Measurements from ENCODE around the gene UBAP1.
"Not testable (repeated sequence)": the region's sequence is repeated elsewhere in the genome, so short reads cannot be mapped to it uniquely, and the experiment has no call there.

Gene UBAP1

GRCh38 chr9:34178436-34179212, at the start of gene UBAP1:
Gene UBAP1, plus strand, starts transcription at chr9:34179043. Its CDS starts 41,872 bp downstream, at chr9:34220915.
- peak; percentile 83 for DNase-seq (ENCODE audit: low read depth)

- no peak for DNase-seq (ENCODE audit: low read depth)
Measured at GRCh38 chr9:34131571-34131970, 47.3 kb upstream of the UBAP1 start.

- DNase-seq (ENCODE audit: low read depth) = no peak
Measured at GRCh38 chr9:34133436-34133949, 45.4 kb upstream of the UBAP1 start.

- no peak for DNase-seq (ENCODE audit: low read depth)
Measured at GRCh38 chr9:34134521-34134920, 44.3 kb upstream of the UBAP1 start.

- DNase-seq (ENCODE audit: low read depth) = not testable (repeated sequence)
Measured at GRCh38 chr9:34138644-34139043, 40.2 kb upstream of the UBAP1 start.

DNA sequence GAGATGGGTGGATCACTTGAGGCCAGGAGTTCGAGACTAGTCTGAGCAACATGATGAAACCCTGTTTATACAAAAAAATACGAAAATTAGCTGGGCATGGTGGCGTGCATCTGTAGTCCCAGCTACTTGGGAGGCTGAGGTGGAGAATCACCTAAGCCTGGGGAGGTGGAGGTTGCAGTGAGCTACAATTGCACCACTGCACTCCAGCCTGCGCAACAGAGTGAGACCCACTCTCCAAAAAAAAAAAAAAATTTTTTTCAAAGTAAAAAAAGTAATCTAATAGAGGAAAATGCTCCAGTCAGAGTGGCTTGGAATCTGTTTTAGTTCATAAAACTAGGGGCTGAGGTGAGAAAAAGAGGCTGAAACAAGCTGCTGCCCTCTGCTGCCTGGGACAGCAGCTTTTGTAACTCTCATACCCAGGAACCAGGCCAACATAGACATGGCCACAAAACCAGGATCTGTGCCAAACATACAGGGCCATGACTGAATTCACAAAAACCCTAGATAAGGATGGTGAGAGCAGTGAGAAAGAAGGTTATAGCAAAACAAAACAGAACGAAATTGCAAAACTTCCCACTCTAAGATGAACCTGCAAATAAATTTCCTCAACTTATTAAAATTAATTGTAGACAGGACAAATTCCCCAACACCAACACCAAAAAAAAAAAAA, 39.2 kb upstream of the UBAP1 start:
- no peak for DNase-seq (ENCODE audit: low read depth)

- no peak for DNase-seq (ENCODE audit: low read depth)
Measured at GRCh38 chr9:34140853-34141252, 38.0 kb upstream of the UBAP1 start.

DNA sequence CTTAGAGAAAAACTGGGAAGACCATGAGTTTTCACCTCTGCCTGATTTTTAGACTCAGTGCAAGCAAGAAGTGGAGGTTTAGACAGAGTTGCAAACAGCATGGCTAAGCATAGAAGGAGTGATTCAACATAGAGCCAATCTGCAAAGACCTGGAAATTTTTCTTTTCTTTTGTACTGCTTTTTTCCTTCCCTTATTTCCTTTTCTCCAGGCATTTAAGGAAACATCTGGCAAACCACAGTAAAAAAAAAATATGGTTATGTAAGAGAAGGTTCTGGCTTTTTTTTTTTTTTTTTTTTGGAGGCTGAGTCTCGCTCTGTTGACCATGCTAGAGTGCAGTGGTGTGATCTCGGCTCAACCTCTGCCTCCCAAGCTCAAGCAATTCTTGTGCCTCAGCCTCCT, 35.7 kb upstream of the UBAP1 start:
- DNase-seq (ENCODE audit: low read depth) = no peak

DNA sequence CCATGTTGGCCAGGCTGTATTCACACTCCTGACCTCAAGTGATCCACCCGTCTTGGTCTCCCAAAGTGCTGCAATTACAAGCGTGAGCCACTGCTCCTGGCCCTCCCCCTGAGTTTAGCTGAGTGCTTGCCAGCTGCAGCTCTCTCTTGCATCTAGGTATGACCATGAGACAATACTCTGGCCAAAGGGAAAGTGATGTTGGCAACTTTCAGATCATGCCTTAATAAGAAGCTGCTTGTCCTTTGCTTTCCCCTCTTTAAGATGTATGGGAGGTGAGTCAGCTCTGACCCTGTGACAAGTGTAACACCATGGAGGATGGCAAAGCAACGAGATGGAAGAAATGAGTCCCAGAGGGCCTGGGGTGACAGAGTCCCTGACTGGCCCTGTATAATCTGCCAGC, 33.7 kb upstream of the UBAP1 start:
- no peak for DNase-seq (ENCODE audit: low read depth)

GRCh38 chr9:34151398-34151797, 27.4 kb upstream of the UBAP1 start:
- no peak for DNase-seq (ENCODE audit: low read depth)

DNA sequence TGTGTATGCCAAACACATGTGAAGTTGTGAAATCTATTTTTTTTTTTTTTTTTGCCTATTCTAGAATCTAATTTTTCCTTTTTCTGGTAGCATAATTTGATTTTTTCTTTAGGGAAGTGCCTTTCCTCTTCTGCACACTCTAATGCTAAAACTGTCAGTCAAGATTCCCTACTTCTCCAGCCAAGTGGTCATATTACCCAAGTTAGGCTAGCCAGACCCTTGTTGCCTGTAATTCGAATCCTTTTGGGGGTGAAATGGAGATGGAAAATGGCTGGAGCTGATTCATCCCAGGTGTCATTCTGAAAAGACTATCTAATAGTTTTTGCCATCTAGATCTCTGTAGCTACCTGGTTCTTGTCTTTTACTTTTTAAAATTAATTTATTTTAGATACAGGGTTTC, 24.8 kb upstream of the UBAP1 start:
- DNase-seq (ENCODE audit: low read depth) = no peak

GRCh38 chr9:34157318-34157717, 21.5 kb upstream of the UBAP1 start:
- no peak for DNase-seq (ENCODE audit: low read depth)

DNA sequence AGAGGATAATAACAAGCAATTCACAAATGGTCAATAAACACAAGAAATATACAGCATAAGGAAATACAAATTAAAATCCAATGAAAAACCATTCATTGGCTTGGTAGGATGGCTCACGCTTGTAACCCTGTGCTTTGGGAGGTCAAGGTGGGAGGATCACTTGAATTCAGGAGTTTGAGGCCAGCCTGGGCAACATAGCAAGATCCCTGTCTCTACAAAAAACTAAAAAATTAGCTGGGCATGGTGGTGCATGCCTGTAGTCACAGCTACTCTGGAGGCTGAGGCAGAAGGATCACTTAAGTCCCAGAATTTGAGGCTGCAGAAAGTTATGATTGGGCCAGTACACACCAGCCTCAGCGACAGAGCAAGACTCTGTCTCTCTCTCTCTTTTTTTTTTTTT, 20.9 kb upstream of the UBAP1 start:
- no peak for DNase-seq (ENCODE audit: low read depth)

DNA sequence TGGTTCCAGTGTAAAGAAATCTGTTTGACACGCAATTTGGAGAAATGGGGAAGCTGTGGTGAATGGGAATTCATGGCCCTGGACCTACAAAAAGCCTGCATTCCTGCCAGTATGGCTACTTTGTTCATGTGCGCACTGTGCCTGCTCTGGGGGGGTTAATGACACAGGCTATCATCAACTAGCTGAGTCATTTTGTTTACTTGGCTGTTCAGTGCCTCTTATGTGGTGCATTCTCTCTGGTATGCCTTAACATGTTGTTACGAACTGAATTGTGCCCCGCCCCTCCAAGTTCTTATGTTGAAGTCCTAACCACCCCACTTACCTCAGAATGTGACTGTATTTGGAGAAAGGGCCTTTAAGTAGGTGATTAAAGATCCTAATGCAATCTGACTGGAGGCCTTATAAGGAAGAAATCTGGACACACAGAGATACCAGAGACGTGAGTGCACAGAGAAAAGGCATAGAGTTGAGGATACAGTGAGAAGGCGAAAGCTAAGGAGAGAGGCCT, 20.4 kb upstream of the UBAP1 start:
- no peak for DNase-seq (ENCODE audit: low read depth)

DNA sequence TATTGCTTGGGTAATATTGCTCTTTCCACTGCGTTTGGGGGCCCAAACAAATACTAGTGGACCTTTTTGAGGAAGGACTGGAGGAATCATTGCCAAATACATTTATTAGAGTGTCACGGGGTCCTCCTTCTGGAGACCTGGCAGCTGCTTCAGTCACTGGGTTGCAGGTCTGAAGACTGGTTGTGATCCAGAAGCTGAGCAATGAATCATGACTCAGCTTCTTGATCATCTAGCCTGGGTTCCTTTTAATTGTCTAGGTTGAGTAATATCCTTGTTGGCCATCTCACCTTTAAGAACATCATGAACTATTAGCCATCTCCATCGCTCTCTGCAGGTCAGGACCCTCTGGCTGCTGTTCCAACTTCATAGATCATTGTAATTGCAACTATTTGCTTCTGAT, 15.4 kb upstream of the UBAP1 start:
- no peak for DNase-seq (ENCODE audit: low read depth)

DNA sequence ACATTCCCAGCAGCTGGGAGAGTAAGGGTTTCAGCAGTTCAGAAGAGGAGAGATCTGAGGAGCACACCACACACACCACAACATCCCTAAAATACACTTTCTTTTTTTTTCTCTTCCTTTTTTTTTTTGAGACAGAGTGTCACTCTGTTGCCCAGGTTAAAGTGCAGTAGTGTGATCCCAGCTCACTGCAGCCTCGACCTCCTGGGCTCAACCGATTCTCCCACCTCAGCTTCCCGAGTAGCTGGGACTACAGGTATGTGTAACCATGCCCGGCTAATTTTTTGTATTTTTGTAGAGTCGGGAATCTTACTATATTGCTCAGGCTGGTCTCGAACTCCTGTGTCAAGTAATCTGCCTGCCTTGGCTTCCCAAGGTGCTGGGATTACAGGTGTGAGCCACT, 9.7 kb upstream of the UBAP1 start:
- DNase-seq (ENCODE audit: low read depth) = no peak

DNA sequence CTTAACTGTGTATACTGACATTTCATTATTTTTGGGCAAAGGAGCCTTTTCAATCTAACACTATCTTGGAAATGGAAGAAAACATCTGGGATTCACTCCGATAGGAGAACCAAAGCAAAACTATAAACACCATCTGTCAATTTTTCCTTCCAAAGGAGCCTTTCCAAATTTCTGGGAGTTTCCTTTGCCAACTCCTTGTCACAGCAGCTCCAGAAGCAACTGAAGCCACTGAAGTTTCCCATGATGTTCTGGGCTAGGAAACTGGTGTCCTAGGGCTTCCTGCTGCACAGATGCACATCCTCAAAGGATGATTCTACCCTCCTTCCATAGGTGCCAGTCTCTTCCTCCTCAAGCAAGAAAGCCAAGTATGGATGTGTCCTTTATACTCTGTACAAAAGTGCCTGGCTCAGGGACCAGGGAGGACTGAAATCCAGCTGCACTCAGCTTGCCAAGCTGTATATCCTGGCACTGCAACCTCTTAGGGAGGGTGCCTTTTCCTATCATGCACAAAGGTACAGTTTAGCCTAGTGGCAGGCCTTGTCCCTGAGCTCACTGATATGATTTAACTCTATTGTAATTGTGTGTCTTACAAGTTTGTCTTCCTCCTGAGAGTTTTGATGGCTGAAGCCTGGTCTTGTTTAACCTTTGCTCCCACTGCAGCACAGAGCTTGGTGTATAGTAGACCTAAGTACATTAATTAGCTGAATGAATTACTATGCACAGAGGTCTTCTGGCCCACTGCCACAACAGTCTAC, 8.4 kb upstream of the UBAP1 start:
- no peak for DNase-seq (ENCODE audit: low read depth)

DNA sequence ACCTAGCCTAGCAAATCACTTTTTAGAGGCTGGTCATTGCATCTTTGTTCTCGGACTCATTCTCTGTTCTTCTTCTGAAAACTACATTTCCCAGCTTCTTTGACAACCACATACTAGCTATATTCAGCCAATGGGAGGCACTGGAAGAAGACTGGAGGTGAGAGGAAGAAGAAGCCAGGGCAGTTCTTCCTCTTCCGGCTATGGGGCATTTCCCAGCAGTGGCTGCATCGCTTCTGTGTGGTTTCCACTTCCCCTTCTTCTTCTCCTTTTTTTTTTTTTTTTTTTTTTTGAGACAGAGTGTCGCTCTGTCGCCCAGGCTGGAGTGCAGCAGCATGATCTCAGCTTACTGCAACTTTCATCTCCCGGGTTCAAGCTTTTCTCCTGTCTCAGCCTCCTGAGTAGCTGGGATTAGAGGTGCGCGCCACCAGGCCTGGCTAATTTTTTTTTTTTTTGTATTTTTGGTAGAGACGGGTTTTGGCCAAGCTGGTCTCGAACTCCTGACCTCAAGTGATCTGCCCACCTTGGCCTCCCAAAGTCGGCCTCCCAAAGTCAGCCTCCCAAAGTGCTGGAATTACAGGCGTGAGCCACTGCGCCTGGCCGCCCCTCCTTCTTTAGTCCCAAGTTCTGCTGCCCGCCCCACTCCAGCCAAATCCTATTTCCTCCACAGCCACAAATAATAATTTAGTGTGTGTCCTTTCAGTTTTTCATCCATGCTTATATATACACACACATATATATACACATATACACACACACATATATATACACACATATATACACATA, 6.9 kb upstream of the UBAP1 start:
- DNase-seq (ENCODE audit: low read depth) = no peak

DNA sequence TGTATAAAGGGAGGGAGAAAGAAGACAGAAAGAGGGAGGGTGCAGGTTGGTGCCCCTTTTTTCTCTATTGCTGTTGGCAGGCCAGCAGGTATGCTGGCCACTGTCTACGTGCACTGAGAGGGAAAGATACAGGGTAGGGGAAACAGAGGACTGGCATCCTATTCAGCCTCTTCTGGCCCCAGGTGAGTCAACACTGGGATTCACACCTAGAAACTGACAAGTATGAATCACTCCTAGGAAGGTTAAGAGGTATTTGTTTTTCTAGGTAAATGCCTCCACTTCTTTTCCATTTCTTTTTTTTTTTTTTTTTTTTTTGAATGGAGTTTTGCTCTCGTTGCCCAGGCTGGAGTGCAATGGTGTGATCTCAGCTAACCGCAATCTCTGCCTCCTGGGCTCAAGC, 2.8 kb upstream of the UBAP1 start:
- DNase-seq (ENCODE audit: low read depth) = no peak

DNA sequence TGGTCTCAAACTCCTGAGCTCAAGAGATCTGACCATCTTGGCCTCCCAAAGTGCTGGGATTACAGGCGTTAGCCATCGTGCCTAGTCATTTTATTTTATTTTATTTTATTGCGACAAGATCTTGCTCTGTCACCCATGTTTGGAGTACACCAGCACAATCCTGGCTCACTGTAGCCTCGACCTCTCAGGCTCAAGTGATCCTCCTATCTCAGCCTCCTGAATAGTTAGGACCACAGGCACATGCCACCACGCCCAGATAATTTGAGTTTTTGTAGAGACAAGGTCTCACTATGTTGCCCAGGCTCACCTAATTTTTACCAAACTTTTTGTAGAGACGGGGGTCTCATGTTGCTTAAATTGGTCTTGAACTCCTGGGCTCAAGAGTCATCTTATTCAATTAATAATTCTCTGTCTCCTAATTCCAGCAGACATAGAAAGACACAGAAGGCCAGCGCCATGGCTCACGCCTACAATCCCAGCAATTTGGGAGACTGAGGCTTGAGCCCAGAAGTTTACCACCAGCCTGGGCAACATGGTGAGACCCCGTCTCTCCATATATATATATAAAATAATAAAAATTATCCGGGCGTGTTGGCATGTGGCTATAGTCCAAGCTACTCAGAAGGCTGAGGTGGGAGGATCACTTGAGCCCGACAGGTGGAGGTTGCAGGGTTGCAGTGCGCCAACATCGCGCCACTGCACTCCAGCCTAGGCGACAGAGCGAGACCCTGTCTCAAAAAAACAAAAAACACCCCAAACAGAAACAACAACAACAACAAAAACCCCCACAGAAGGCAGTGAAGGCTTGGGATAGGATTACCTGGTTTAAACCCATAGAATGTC, 1.0 kb upstream of the UBAP1 start:
- no peak for DNase-seq (ENCODE audit: low read depth)
